HG03108 (cell line): ENCODE results near the gene BMPER.

Experiments
- ATAC-seq: cut with Tn5 transposase; IDR thresholded peaks from one replicate; pipeline ENCODE4 v1.9.1; 2021; ENCODE audit warnings: moderate library complexity; ENCODE audit not compliant: unreplicated experiment

Gene BMPER

GRCh38 chr7:34059136-34059828 lies 153.9 kb downstream of the BMPER start:
- ATAC-seq, result no peak

GRCh38 chr7:34060196-34060947 lies 155.0 kb downstream of the BMPER start:
- no peak for ATAC-seq

- no peak for ATAC-seq
Observed at GRCh38 chr7:34061149-34061548, 155.8 kb downstream of the BMPER start.

- ATAC-seq, result no peak
Observed at GRCh38 chr7:34062341-34062740, 157.0 kb downstream of the BMPER start.

DNA sequence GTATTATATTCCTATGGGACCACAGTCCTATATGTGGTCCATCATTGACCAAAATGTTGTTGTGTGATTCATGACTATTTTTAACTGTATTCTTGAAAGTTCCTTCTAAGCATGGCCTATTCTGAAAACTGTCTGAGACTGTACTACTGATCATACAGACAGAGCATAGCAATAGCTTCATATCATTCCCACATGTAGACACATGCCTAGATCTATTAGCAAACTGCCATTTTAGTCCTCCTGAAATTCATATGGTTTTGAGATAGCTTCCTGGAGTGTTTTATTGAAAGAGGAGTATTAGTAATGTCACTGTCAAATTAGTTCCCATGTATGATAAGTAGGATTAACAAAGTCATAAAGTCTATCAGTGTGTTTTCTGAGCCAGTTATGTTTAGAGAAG lies 157.5 kb downstream of the BMPER start:
- ATAC-seq, result no peak

DNA sequence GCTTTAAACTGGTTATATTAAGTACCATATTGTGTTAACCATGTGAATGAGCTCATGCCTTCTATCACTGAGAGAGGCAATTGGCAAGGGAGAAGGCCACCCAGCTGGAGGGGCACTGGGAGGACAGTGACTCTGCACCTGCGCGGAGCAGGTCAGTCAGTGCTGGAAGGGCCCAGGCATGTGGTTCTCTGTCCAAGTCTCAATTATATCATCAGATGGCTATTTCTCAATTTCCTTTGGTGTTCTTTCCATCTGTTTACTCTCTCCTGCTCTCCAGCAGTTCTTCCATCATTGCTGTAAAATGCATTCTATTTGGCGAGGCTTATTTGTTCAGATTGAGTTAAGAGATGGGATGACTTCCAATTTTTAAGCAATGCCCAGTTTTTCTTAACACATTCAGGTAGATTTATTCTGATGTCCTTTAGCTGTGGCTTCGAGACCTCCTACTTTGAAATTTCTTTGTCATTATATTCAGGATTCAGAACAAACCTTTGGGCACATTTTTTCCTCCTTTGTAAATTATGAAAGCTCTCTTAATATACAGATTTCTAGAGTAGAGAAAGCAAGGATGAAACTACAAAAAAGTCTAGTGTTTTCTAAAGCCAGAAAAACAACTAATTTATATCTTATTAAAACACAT lies 159.3 kb downstream of the BMPER start:
- no peak for ATAC-seq

DNA sequence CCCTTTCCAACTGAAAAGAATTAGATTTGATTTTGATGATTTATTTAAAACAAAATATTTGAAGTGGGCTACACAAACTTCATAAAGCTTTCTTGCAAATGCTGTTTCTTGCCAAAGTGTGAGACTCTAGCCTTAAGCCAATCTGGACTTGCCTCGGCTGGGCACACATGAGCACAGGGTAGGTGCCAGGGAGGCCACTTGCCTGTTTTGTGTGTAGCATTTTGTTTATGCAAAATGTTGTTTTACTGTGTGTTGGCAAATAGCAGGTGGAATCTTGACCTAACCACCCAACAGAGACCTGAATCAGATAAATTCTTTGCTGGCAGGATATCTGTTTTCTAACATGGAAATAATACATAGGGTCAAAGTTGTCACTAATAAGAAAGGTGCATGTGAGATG lies 161.1 kb downstream of the BMPER start:
- no peak for ATAC-seq

- ATAC-seq, result no peak
Observed at GRCh38 chr7:34067005-34067778, 161.9 kb downstream of the BMPER start.

DNA sequence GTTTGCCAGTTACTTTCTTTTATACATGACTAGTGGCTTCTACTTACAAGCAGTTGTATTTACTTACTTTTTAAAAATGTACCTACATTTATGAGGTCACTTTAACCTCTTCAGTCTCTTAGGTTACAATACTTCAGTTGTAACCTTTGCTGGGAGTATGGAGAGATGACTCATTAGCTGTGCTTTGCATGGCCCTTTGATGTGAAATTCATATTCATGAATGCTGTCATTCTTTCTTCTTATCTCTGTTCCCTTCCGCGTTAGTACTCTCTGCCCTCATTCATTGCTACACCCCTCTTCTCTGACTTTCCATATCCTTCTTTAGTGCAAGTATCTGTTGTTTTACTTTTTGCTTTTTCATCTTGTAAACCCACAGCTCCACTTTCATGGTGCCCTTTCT lies 164.3 kb downstream of the BMPER start:
- no peak for ATAC-seq

GRCh38 chr7:34070511-34071323 lies 165.4 kb downstream of the BMPER start:
- no peak for ATAC-seq

DNA sequence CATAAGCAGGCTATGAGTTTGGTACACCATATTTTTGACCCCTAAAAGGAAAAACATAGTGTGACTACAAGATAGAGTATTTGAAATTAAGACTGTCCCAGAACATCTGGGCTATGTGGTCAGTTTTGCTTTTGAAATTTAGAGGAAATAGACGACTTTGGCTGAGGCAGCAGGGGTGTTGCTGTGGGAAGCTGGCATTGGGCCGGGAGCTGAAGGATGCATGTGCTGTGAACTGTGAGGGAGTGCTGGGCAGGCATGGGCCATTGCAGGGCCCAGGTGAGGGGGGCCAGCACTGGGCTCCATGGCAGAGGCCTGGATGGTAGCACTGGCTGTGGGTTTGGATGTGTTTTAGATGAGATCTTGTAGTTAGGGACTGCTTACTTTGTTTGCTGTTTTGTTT lies 168.3 kb downstream of the BMPER start:
- ATAC-seq, result no peak

DNA sequence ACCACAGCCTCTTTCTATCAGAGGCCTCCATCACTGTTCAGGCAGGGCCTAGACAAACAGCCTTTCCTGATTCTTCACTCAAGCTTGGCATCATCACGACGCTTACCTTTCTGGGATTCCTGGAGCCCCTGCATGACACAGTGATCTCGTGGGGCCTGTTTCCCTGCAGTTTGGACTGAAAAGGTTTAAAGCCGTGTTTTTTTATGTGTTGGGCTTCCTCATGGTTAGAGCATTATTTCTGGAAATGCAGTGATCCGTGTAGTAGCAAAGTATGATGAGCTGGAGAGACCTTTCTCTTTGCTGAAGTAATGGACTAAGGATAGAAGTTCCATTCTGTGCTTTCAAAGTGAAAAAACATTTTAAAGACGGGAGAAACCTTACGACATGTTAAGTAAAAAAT lies 169.1 kb downstream of the BMPER start:
- ATAC-seq, result no peak

GRCh38 chr7:34075523-34076370 lies 170.4 kb downstream of the BMPER start:
- no peak for ATAC-seq

- ATAC-seq, result no peak
Observed at GRCh38 chr7:34077168-34077567, 171.8 kb downstream of the BMPER start.

GRCh38 chr7:34078864-34079263 lies 173.5 kb downstream of the BMPER start:
- ATAC-seq, result no peak

GRCh38 chr7:34080513-34080912 lies 175.2 kb downstream of the BMPER start:
- no peak for ATAC-seq

- ATAC-seq, result no peak
Observed at GRCh38 chr7:34081935-34082334, 176.6 kb downstream of the BMPER start.

- no peak for ATAC-seq
Observed at GRCh38 chr7:34083440-34083839, 178.1 kb downstream of the BMPER start.

- no peak for ATAC-seq
Observed at GRCh38 chr7:34084651-34085050, 179.3 kb downstream of the BMPER start.

GRCh38 chr7:34086064-34086463 lies 180.7 kb downstream of the BMPER start:
- ATAC-seq, result no peak
